CD4-positive, alpha-beta T cell treated with Interferon alpha-2 for 1 hour (primary cell): ENCODE results near the gene UHRF1.
A peak's percentile ranks its signal among the peaks of the same experiment; 100 is the strongest.
"Not testable (repeated sequence)": the region's sequence is repeated elsewhere in the genome, so short reads cannot be mapped to it uniquely, and the experiment has no call there.

Experiments used
- DNase-seq, 2 donors: peaks; one replicate each; pipeline ENCODE4 v3.0.0-alpha.2; 2020 to 2022

UHRF1 gene

DNA sequence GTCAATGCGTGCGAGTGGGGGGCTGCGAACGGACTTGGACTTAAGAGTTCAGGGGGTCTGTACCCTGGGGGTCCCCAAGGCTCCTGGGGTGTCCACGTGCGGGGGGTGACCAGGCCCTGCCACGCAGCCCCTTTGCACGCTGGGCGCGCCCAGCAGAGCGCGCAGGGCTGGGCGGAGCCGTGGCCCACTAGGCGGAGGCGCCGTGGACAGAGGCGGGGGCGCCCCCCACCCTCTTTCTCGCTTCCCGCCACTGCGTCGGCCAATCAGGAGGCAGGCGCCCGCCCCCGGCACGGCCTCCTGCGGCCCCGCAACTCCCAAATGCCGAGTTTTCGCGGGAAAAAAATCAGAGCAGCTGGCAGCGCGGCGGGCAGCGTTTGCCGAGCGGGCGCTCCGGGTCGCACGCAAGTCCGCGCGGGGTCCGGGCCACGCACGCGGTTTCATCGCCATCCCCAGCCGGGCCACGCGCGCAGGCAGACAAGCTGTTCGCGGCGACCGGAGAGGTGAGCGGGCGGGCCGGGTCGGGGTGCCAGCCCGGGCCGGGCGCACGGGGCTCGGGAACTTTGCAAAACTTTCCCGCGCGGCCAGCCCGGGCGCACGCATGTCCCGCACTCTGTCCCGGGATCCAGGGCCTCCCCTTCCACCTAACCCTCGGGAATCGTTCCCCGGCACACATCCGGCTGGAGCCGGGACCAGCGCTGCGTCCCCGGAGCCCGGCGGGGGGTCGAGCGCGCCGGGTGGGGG is at the start of gene UHRF1:
TSS of gene UHRF1 (plus strand) at position 346 of the 741 bp plus-strand sequence. CDS start 1,385 bp downstream, outside the sequence.
- DNase-seq, result no peak

DNA sequence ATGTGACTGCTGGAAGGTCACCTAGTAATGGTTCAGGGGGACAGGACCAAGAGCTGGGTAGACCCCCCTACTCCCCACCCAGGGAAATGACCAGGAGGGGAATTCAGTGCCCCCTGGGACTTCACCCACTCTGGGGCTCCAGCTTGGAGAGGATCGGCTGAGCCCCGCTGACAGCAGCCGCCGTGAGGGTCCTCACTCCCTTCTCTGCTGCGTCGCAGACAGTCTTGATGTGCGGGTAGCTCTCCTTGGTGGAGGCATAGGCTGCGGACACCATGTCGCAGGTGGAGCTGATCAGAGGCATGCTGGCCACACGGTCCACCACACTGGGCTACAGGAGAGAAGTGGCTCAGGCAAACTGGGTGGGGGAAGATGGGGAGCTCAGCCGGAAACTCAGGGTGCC is 49.6 kb upstream of the UHRF1 start:
- DNase-seq, result no peak

DNA sequence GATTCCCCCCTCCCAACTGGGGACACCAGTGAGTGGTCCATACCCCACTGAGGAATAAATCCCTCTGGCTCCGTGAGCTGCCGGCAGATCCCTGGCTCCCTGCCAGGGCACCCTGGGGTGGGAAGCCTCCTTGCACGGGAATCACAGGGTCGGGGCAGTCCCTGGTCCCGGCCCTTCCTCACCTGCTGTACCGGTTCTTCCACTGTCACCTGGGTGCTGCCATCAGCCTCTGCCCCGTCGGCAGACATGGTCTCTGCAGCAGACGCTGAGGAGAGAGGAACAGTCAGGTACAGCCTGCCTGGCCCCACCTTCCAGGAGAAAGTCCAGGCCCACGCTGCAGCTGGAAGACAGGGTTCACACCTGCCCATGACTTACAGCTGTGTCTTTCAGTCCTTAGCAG is 48.2 kb upstream of the UHRF1 start:
- no peak for DNase-seq

DNA sequence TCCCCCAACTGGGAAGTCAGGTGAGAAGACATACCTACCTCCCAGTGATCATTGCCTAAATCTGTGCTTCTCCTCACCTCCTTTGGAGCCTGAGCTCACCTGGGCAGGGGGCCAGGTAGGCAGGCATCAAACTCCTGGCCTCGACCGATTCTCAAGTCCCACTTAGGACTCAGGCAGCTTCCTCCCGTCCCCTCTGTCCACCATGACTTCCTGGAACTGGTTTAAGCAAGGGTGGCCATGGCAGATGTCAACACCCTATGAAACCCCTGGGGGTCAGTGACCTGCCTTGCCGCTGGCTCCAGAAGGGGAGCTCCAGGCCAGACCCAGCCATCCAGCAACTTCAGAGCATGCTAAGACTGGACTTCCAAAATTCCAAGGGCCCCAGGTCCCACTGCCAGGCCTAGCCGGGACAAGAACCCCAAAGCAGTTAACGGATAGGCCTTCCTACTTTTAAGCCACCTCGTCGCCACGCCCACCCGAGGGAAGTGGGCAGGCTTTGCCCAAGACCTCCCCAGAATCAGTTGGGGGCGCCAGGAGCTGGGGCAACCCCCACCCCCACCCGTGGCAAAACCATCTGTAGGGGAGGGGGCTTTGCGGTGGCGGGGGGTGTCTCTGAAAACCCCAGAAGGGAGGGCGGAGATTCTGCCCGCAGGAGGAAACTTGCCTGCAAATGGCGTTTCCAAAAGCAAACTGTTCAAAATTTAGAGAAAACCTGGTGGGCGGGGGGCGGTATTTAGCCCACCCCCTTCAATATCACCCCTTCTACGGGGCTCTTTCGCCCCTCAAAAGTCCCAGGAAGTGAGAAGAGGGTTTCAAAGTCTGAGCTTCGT is 42.5 kb upstream of the UHRF1 start:
- peak; percentile 52 to 65 for DNase-seq

DNA sequence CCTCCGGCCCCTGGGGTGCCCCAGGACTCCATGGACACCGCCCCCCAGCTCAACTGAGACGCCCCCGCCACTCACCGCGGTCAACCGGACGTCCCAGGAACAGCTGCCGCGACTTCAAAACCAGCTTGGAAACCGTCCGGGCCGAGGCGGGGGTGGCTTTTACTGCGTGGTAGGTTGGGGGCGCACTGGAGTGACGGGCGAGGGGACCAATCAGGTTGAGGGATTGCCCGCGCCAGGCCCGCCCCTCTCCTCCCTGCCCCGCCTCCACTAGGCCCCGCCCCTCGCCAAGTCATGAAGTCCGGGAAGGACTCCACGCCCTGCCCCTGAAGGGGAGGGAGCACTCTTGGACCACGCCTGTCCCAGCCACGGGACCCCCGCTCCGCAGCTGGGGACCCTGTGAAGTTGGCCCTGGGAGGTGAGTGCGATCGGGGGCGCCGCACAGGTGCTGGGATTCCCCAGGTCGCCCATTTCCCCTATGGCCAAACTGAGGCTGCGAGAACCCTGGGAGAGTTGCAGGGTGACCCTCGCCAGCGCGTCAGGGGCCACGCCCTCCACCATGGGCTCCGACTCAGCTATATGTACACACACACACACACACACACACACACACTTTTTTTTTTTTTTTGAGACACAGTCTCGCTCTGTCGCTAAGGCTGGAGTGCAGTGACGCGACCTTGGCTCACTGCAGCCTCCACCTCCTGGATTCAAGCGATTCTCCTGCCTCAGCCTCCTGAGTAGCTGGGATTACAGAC is 41.6 kb upstream of the UHRF1 start, which contains the start of gene PLIN3:
TSS of gene PLIN3 (minus strand) at position 134 of the 752 bp plus-strand sequence. CDS start 6,273 bp downstream, outside the sequence.
- DNase-seq, result peak; percentile 89 to 93

DNA sequence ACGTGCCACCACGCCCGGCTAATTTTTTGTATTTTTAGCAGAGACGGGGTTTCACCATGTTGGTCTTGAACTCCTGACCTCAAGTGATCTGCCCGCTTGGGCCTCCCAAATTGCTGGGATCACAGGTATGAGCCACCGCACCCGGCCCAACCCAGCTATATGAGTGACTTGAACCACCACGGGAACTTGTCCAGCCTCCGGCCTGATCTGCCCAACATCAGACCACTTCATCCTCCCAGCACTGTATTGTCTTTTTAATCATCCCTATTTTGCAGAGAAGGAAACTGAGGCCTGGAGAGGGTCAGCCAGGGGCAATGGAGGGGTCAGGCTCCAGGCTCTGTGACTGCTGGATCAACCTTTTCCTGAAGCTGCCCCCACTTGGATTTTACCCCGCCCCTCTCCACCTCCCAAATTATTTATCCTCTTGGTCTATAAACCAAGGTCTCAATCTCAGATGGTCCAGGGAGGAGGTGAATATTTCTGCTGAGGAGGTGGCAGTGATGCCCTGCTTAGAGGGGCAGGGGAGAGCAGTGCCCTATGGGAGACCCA is 40.9 kb upstream of the UHRF1 start:
- no peak for DNase-seq

GRCh38 chr19:4870025-4870700 is 39.1 kb upstream of the UHRF1 start:
- DNase-seq, result peak in 1 of 2 donors; percentile 61

DNA sequence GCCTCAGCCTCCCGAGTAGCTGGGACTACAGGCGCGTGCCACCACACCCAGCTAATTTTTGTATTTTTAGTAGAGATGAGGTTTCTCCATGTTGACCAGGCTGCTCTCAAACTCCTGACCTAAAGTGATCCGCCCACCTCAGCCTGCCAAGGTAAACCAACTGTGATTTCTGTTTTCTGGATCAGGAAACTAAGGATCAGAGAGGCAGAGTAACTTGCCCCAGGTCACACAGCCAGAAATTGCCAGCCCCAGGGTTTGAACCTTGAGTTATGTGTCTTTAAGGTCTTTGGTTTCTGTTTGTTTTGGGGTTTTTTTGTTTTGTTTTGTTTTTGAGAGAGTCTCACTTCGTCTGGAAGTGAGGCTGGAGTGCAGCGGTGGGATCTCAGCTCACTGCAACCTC is 37.6 kb upstream of the UHRF1 start:
- no peak for DNase-seq

GRCh38 chr19:4873930-4874329 is 35.4 kb upstream of the UHRF1 start:
- DNase-seq, result no peak

DNA sequence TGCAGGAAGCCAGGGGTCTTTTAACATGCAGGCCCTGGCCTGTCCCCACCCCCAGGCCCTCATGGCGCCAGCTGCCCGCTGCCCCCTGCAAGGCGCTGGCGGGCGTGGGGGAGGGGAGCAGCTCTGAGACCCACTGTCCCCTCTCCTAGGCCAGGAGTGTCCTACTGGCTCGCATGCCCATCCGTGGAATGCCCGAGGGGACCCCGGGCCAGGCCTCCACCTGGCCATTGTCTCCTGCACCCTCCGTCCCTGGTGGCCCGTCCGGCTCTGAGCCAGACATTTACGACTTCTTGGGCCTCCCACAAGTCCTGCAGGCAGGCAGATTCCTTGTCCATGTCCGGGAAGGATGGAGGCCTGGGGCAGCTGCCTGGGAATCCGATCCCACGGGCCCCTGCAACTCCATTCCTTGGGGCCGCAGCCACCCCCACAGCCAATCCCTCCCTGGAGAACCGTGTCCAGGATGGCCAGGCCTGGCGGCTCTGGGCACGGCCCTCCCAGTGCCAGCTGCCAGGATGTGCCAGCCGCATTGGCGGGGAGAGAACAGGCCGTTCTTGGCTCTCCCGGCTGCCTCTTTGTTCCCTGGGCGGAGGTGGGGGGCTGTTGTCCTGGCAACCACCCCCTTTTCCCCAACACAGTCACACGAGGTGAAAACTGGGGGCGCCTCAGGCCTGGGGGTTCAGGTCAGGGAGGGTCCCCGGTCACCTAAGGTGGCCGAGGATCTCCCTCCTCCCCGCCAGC is 31.4 kb upstream of the UHRF1 start:
- DNase-seq, result no peak

DNA sequence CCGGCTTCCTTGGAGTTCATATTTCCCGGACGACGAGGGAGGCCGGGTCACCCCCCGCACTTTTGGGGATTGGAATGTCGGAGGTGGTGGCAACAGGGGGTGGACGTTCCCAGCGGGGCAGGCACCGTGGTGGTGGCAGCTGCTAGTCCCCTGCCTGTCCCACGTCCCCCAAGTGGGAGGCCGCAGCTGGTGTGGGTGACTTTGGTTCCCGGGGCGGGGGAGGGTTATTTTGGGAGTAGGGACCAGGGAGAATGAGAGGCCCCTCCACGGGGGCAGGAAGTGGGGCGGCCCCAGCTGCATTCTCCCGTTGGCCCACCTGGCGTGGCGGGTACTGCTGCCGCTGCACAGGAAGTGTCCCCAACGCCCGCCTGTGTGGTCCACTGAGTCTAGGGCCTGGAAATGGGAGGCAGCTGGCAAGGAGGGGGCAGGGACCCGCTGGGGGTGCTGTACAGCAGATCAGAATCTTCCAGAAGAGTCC is 30.8 kb upstream of the UHRF1 start:
- DNase-seq, result no peak

- no peak for DNase-seq
Measured at GRCh38 chr19:4879041-4879440, 30.3 kb upstream of the UHRF1 start.

GRCh38 chr19:4882874-4883273 is 26.4 kb upstream of the UHRF1 start:
- not testable (repeated sequence) for DNase-seq

GRCh38 chr19:4884993-4885392 is 24.3 kb upstream of the UHRF1 start:
- not testable (repeated sequence) for DNase-seq

- DNase-seq, result not testable (repeated sequence)
Measured at GRCh38 chr19:4887803-4888202, 21.5 kb upstream of the UHRF1 start.

DNA sequence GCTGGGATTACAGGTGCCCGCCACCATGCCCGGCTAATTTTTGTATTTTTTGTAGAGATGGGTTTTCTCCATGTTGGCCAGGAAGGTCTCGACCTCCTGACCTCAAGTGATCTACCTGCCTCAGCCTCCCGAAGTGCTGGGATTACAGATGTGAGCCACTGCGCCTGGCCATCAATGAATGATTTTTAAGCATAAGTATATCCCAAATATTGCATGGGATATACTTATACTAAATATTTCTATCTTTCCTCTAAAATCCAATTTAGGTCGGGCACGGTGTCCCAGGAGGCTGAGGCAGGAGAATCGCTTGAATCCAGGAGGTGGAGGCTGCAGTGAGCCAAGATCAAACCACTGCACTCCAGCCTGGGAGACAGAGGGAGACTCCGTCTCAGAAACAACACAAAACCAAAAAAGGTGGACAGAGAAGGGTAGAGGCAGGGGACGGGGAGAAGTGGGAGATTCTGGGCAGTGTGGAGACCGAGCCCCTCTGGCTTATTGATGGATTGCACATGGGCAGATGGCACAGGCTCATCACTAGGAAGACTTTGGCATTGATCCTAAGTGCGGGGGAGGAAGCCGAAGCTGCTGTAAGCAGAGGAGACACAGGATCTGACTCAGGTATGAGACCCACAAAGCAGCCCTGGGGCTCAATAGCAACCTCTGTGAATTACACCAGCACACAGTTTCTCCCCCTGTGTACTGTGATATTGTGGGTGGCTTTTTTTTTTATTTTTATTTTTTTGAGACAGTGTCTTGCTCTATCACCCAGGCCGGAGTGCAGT is 20.1 kb upstream of the UHRF1 start:
- no peak for DNase-seq

- no peak for DNase-seq
Measured at GRCh38 chr19:4891066-4891465, 18.2 kb upstream of the UHRF1 start.

DNA sequence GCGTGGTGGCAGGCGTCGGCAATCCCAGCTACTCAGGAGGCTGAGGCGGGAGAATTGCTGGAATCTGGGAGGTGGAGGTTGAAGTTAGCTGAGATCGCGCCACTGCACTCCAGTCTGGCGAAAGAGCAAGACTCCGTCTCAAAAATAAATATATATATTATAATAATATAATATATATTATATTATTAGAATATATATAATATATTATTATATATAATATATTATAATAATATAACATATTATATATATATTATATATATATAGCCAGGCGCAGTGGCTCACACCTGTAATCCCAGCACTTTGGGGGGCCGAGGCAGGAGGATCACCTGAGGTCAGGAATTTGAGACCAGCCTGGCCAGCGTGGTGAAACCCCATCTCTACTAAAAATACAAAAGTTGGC is 16.3 kb upstream of the UHRF1 start:
- DNase-seq, result not testable (repeated sequence)

- no peak for DNase-seq
Measured at GRCh38 chr19:4896372-4896771, 12.9 kb upstream of the UHRF1 start.

- no peak for DNase-seq
Measured at GRCh38 chr19:4897146-4897545, 12.2 kb upstream of the UHRF1 start.

- not testable (repeated sequence) for DNase-seq
Measured at GRCh38 chr19:4900879-4901278, 8.4 kb upstream of the UHRF1 start.
